Stimulated activated CD8-positive, alpha-beta memory T cell treated with anti-CD3 and anti-CD28 coated beads, Interleukin-7, amount 100 ng/mL, for 24 hours (primary cell): ENCODE measurements around the gene FGR.

ENCODE experiments used
- DNase-seq: peaks from one replicate; pipeline ENCODE4 v3.0.0-alpha.2; 2020; ENCODE audit warnings: low read depth

FGR gene

GRCh38 chr1:27600498-27601175 lies 34.3 kb downstream of the FGR start:
- no peak for DNase-seq

- no peak for DNase-seq
Observed at GRCh38 chr1:27599605-27600497, 35.1 kb downstream of the FGR start.

- DNase-seq, result no peak
Observed at GRCh38 chr1:27598902-27599528, 36.0 kb downstream of the FGR start.

- no peak for DNase-seq
Observed at GRCh38 chr1:27598295-27598687, 36.7 kb downstream of the FGR start.

- DNase-seq, result no peak
Observed at GRCh38 chr1:27597516-27598294, 37.3 kb downstream of the FGR start.

- no peak for DNase-seq
Observed at GRCh38 chr1:27596986-27597385, 38.0 kb downstream of the FGR start.

- no peak for DNase-seq
Observed at GRCh38 chr1:27596261-27596660, 38.7 kb downstream of the FGR start.

GRCh38 chr1:27595597-27595996 lies 39.4 kb downstream of the FGR start:
- DNase-seq, result no peak

GRCh38 chr1:27594564-27595510 lies 40.1 kb downstream of the FGR start:
- no peak for DNase-seq

GRCh38 chr1:27593678-27594563 lies 41.1 kb downstream of the FGR start:
- DNase-seq, result no peak

GRCh38 chr1:27592931-27593677 lies 41.9 kb downstream of the FGR start:
- no peak for DNase-seq

- no peak for DNase-seq
Observed at GRCh38 chr1:27592232-27592930, 42.6 kb downstream of the FGR start.

- DNase-seq, result no peak
Observed at GRCh38 chr1:27591622-27592021, 43.4 kb downstream of the FGR start.

- DNase-seq, result no peak
Observed at GRCh38 chr1:27590917-27591508, 44.0 kb downstream of the FGR start.

GRCh38 chr1:27589841-27590426 lies 45.1 kb downstream of the FGR start:
- DNase-seq, result no peak

GRCh38 chr1:27589441-27589840 lies 45.5 kb downstream of the FGR start:
- DNase-seq, result no peak

GRCh38 chr1:27588256-27589232 lies 46.4 kb downstream of the FGR start:
- no peak for DNase-seq
